SK-N-MC (cell line): Measurements from ENCODE around the gene DSCAML1.

Experiments used
- EZH2 ChIP-seq: fragments of 200-600 bp; sonication (generic); IDR thresholded peaks from one replicate; pipeline ENCODE4 v1.6.1; 2017; ENCODE audit warnings: antibody characterized with exemption
- POLR2AphosphoS5 ChIP-seq: IDR thresholded peaks from 2 replicates; pipeline ENCODE4 v1.6.1; 2012; ENCODE audit warnings: mild to moderate bottlenecking, low read depth, low read length, borderline replicate concordance

- TF ChIP-seq POLR2AphosphoS5: no peak
- no peak for TF ChIP-seq EZH2
Observed at GRCh38 chr11:117823294-117823945, 26.4 kb upstream of the DSCAML1 start.
